H1 (cell line): ENCODE results near the gene TDRD9. TPM values are rescaled to one million over a fixed set of nuclear protein-coding genes. Genes with fewer than 3 reads are reported as not detected.

Source experiments
- CTCF ChIA-PET: fragments of 300-600 bp; sonication (Branson Sonifier 250); formaldehyde crosslinking; loops from one replicate; lab custom pipeline; 2021; ENCODE audit not compliant: partially characterized antibody; lab: Charles Lee
- POLR2A ChIA-PET: fragments of 300-600 bp; sonication (Branson Sonifier 250); formaldehyde crosslinking; loops from one replicate; lab custom pipeline; 2021; ENCODE audit warnings: inconsistent platforms; ENCODE audit not compliant: partially characterized antibody; lab: Charles Lee
- DNase-seq, 2 experiments: peaks; one replicate each; pipeline versions ENCODE4 v3.0.0 to v3.0.0-alpha.2; 2010 to 2022; ENCODE audit warnings: low spot score in 2 of 2, low read depth in 1 of 2, mixed read lengths in 1 of 2
- FAIRE-seq: peaks from 2 replicates; lab custom pipeline; 2011; peaks lifted over from hg19 to GRCh38; lab: Jason Lieb, UNC
- H2AFZ ChIP-seq: 2 replicates; pipeline ENCODE4 v1.8.1; 2012; ENCODE audit warnings: low read length, inconsistent platforms
- H2AK5ac ChIP-seq: 2 replicates; pipeline ENCODE4 v1.6.1; 2013; ENCODE audit warnings: low read depth, low read length
- H2BK120ac ChIP-seq: replicated peaks from 2 replicates; pipeline ENCODE3; 2013; ENCODE audit warnings: low read depth, low read length, inconsistent platforms
- H2BK12ac ChIP-seq: 2 replicates; pipeline ENCODE4 v1.6.1; 2013; ENCODE audit warnings: low read depth, low read length
- H2BK15ac ChIP-seq: 2 replicates; pipeline ENCODE4 v1.6.1; 2013; ENCODE audit warnings: low read length
- H2BK20ac ChIP-seq: 2 replicates; pipeline ENCODE4 v1.6.1; 2013; ENCODE audit warnings: low read length
- H2BK5ac ChIP-seq: 2 replicates; pipeline ENCODE4 v1.6.1; 2013; ENCODE audit warnings: low read depth, low read length
- H3K14ac ChIP-seq: 2 replicates; pipeline ENCODE4 v1.6.1; 2013; ENCODE audit warnings: inconsistent platforms; ENCODE audit not compliant: insufficient read length
- H3K18ac ChIP-seq: 2 replicates; pipeline ENCODE4 v1.6.1; 2013; ENCODE audit warnings: low read length; ENCODE audit errors: extremely low read depth
- H3K23ac ChIP-seq: 2 replicates; pipeline ENCODE4 v1.6.1; 2013; ENCODE audit warnings: inconsistent platforms; ENCODE audit not compliant: insufficient read length
- H3K23me2 ChIP-seq: 2 replicates; pipeline ENCODE4 v1.6.1; 2013; ENCODE audit warnings: low read depth, low read length
- H3K27ac ChIP-seq: 2 replicates; pipeline ENCODE4 v1.6.1; 2011; ENCODE audit warnings: low read depth, low read length, inconsistent platforms
- H3K27me3 ChIP-seq, 4 experiments: replicated peaks in 1 of 4; 1 replicate in 1 of 4; 2 replicates in 3 of 4; pipeline versions ENCODE4 v1.6.1 to v1.8.1; 2011 to 2013; ENCODE audit warnings: low read length in 3 of 4, mild to moderate bottlenecking in 3 of 4, inconsistent platforms in 2 of 4, mixed read lengths in 2 of 4, moderate library complexity in 1 of 4; ENCODE audit not compliant: control insufficient read depth in 3 of 4, insufficient read depth in 3 of 4; ENCODE audit errors: extremely low read depth in 1 of 4
- H3K36me3 ChIP-seq, 4 experiments: 2 replicates each; pipeline versions ENCODE4 v1.6.1 to v1.8.1; 2011 to 2013; ENCODE audit warnings: mild to moderate bottlenecking in 4 of 4, low read length in 3 of 4, moderate library complexity in 2 of 4, control low read depth in 1 of 4, inconsistent platforms in 1 of 4; ENCODE audit not compliant: insufficient read depth in 4 of 4, control insufficient read depth in 2 of 4
- H3K4ac ChIP-seq: replicated peaks from 2 replicates; pipeline ENCODE3; 2013; ENCODE audit warnings: low read length, low read depth, mixed read lengths, inconsistent platforms; ENCODE audit not compliant: insufficient read length
- H3K4me1 ChIP-seq, 4 experiments: replicated peaks in 1 of 4; 1 replicate in 1 of 4; 2 replicates in 3 of 4; pipeline versions ENCODE4 v1.6.1 to v1.8.1; 2011 to 2013; ENCODE audit warnings: low read length in 3 of 4, inconsistent platforms in 2 of 4, mixed read lengths in 1 of 4; ENCODE audit not compliant: insufficient read depth in 4 of 4, control insufficient read depth in 3 of 4
- H3K4me2 ChIP-seq, 2 experiments: 2 replicates each; pipeline versions ENCODE4 v1.6.1 to v1.8.1; 2011 to 2013; ENCODE audit warnings: low read depth in 2 of 2, low read length in 2 of 2, control low read depth in 1 of 2, inconsistent platforms in 1 of 2, mild to moderate bottlenecking in 1 of 2; ENCODE audit not compliant: insufficient read depth in 1 of 2
- H3K4me3 ChIP-seq, 4 experiments: fragments of 200-600, 300-600 bp in 1 of 4; sonication (generic), shearing (Covaris generic), sonication (Bioruptor Twin) in 1 of 4; 2 replicates each; pipeline versions ENCODE4 v1.5.1 to v1.8.1; 2011 to 2016; ENCODE audit warnings: low read length in 4 of 4, low read depth in 3 of 4, control low read depth in 2 of 4, inconsistent platforms in 2 of 4, mild to moderate bottlenecking in 2 of 4, mixed read lengths in 1 of 4, moderate library complexity in 1 of 4; ENCODE audit not compliant: insufficient read depth in 2 of 4; ENCODE audit errors: extremely low read depth in 1 of 4
- H3K56ac ChIP-seq: replicated peaks from 2 replicates; pipeline ENCODE3; 2013; ENCODE audit warnings: low read depth, mild to moderate bottlenecking, mixed read lengths, low read length, inconsistent platforms; ENCODE audit not compliant: insufficient read length
- H3K79me1 ChIP-seq: 2 replicates; pipeline ENCODE4 v1.6.1; 2013; ENCODE audit warnings: low read depth, low read length, control low read depth
- H3K79me2 ChIP-seq, 2 experiments: 2 replicates each; pipeline versions ENCODE4 v1.6.1 to v1.8.1; 2012 to 2013; ENCODE audit warnings: low read length in 2 of 2, mild to moderate bottlenecking in 2 of 2, inconsistent platforms in 1 of 2; ENCODE audit not compliant: insufficient read depth in 2 of 2, control insufficient read depth in 1 of 2
- H3K9ac ChIP-seq, 4 experiments: replicated peaks in 1 of 4; 1 replicate in 1 of 4; 2 replicates in 3 of 4; pipeline versions ENCODE4 v1.6.1 to v1.8.1; 2011 to 2013; ENCODE audit warnings: low read depth in 3 of 4, low read length in 3 of 4, control low read depth in 2 of 4, mild to moderate bottlenecking in 2 of 4, moderate library complexity in 2 of 4, inconsistent platforms in 1 of 4; ENCODE audit errors: extremely low read depth in 1 of 4
- H3K9me3 ChIP-seq, 2 experiments: 2 replicates each; pipeline versions ENCODE4 v1.6.1 to v1.8.1; 2012 to 2013; ENCODE audit warnings: mild to moderate bottlenecking in 2 of 2, moderate library complexity in 2 of 2, control low read depth in 1 of 2, inconsistent platforms in 1 of 2, low read depth in 1 of 2, low read length in 1 of 2, mixed read lengths in 1 of 2; ENCODE audit not compliant: insufficient read depth in 2 of 2
- H4K20me1 ChIP-seq, 2 experiments: replicated peaks in 1 of 2; 2 replicates each; pipeline versions ENCODE3 to v1.8.1; 2011 to 2013; ENCODE audit warnings: inconsistent platforms in 2 of 2, low read length in 2 of 2, mild to moderate bottlenecking in 1 of 2; ENCODE audit not compliant: insufficient read depth in 2 of 2, control insufficient read depth in 1 of 2
- H4K5ac ChIP-seq: 2 replicates; pipeline ENCODE4 v1.6.1; 2013; ENCODE audit warnings: low read length, low read depth, mixed read lengths, inconsistent platforms; ENCODE audit not compliant: insufficient read length
- H4K8ac ChIP-seq: 2 replicates; pipeline ENCODE4 v1.8.0; 2013; ENCODE audit warnings: mild to moderate bottlenecking, moderate library complexity, low read length, inconsistent platforms; ENCODE audit not compliant: insufficient read depth; ENCODE audit errors: extremely low read depth
- H4K91ac ChIP-seq: replicated peaks from 2 replicates; pipeline ENCODE3; 2013; ENCODE audit warnings: low read length, mixed read lengths, inconsistent platforms; ENCODE audit not compliant: insufficient read length
- CBX5 ChIP-seq: fragments of 300-800, 300-1000 bp; sonication (generic); IDR thresholded peaks from 2 replicates; pipeline ENCODE4 v1.7.1; 2016; ENCODE audit warnings: antibody characterized with exemption, low read length, low read depth
- CTBP2 ChIP-seq: IDR thresholded peaks from 2 replicates; pipeline ENCODE4 v1.7.0; 2011; ENCODE audit warnings: borderline replicate concordance, mild to moderate bottlenecking, moderate library complexity, mixed read lengths, low read length; ENCODE audit not compliant: insufficient read depth, insufficient read length
- CTCF ChIP-seq, 3 experiments: IDR thresholded peaks; 1 replicate in 2 of 3; 2 replicates in 1 of 3; pipeline versions ENCODE4 v1.5.1 to v1.6.1; 2011; ENCODE audit warnings: low read length in 3 of 3, mild to moderate bottlenecking in 3 of 3, inconsistent platforms in 2 of 3, low read depth in 1 of 3, moderate library complexity in 1 of 3; ENCODE audit not compliant: insufficient read depth in 1 of 3; ENCODE audit errors: control extremely low read depth in 1 of 3
- EGR1 ChIP-seq: IDR thresholded peaks from 2 replicates; pipeline ENCODE4 v1.6.1; 2011; ENCODE audit warnings: low read depth, low read length, borderline replicate concordance
- GABPA ChIP-seq: IDR thresholded peaks from 2 replicates; pipeline ENCODE4 v1.6.1; 2011; ENCODE audit warnings: mild to moderate bottlenecking, low read length, moderate library complexity, borderline replicate concordance; ENCODE audit not compliant: insufficient read depth
- KDM1A ChIP-seq: fragments of 200-600, 300-600 bp; sonication (generic); IDR thresholded peaks from 2 replicates; pipeline ENCODE4 v1.7.1; 2016; ENCODE audit warnings: mild to moderate bottlenecking, low read length, borderline replicate concordance
- NRF1 ChIP-seq: IDR thresholded peaks from 2 replicates; pipeline ENCODE4 v1.6.1; 2011; ENCODE audit warnings: mild to moderate bottlenecking, low read depth, low read length, improper control_type of control experiment
- PHF8 ChIP-seq: fragments of 200-600 bp; sonication (generic); conservative IDR thresholded peaks from 2 replicates; pipeline ENCODE4 v1.7.1; 2012; ENCODE audit warnings: low read depth, mild to moderate bottlenecking, inconsistent platforms, low read length, moderate library complexity
- POU5F1 ChIP-seq: IDR thresholded peaks from 2 replicates; pipeline ENCODE4 v1.6.1; 2011; ENCODE audit warnings: low read depth, mild to moderate bottlenecking, low read length, moderate library complexity
- SP1 ChIP-seq: IDR thresholded peaks from 2 replicates; pipeline ENCODE4 v1.6.1; 2011; ENCODE audit warnings: low read depth, low read length
- SP2 ChIP-seq: IDR thresholded peaks from 2 replicates; pipeline ENCODE4 v1.6.1; 2012; ENCODE audit warnings: mild to moderate bottlenecking, low read length, inconsistent platforms
- WGBS, 2 experiments: shearing (Covaris generic) in 1 of 2; methylation state at CpG; one replicate each; pipeline versions ENCODE4 v1.1.6 to v1.1.7; 2013 to 2015; ENCODE audit warnings: low lambda C conversion rate in 2 of 2, mixed read lengths in 2 of 2, inconsistent platforms in 1 of 2, low coverage in 1 of 2, missing lambda C conversion rate in 1 of 2; ENCODE audit not compliant: insufficient replicate concordance in 2 of 2, insufficient coverage in 1 of 2, insufficient read length in 1 of 2; ENCODE audit errors: extremely low coverage in 1 of 2, missing lambda C conversion rate in 1 of 2; 5-methylcytosine and 5-hydroxymethylcytosine counted together
- polyA plus RNA-seq, 7 experiments: library from polyadenylated mRNA; depleted of rRNA in 3 of 7; stranded (reverse) in 5 of 7; unstranded in 2 of 7; fragments of >200 nt in 5 of 7; fragments of 200-250 nt in 2 of 7; gene quantifications; 1 replicate in 5 of 7; 2 replicates in 1 of 7; 4 replicates in 1 of 7; pipeline versions ENCODE4 v1.2.1 to v1.2.3, GENCODE V29; 2011 to 2013; ENCODE audit warnings: missing spikeins in 2 of 7, mixed read lengths in 2 of 7
- total RNA-seq: library from RNA; stranded (reverse); fragmentation: NEBNext Ultra II Directional; extraction: Animal tissue kit (Norgen Biotek cat#: 25700); gene quantifications from 2 replicates; pipeline ENCODE4 v1.2.1, GENCODE V29; 2021

Gene TDRD9
- total and polyA plus RNA-seq, 2 of the 8 experiments (the other 6 are each of a cell fraction or from before 2014, with no cell fraction given): not detected

- no peak for FAIRE-seq
- ChIA-PET POLR2A (no interaction called here), CTCF (no interaction called here)
- Histone ChIP-seq H4K91ac (no peak overlapping the region), H3K4me2 (no peak overlapping the region), H3K23ac (no peak overlapping the region), H2BK20ac (no peak overlapping the region), H2BK15ac (no peak overlapping the region), H2BK5ac (no peak overlapping the region), H3K27ac (no peak overlapping the region), H3K9me3 (no peaks in the 10 kb centered on the region), H2BK12ac (no peak overlapping the region), H4K20me1 (no peaks in the 10 kb centered on the region), H3K4me1 (no peaks in the 10 kb centered on the region), H3K56ac (no peak overlapping the region), H2AK5ac (no peak overlapping the region), H3K79me1 (no peaks in the 10 kb centered on the region), H3K36me3 (no peaks in the 10 kb centered on the region), H3K14ac (no peak overlapping the region), H4K5ac (no peak overlapping the region), H3K79me2 (no peaks in the 10 kb centered on the region), H4K8ac (no peak overlapping the region), H2AFZ (no peak overlapping the region), H3K23me2 (no peaks in the 10 kb centered on the region), H3K4ac (no peak overlapping the region), H3K4me3 (no peak overlapping the region), H3K18ac (no peak overlapping the region), H2BK120ac (no peak overlapping the region), H3K9ac (no peak overlapping the region), H3K27me3 (no peaks in the 10 kb centered on the region)
- 88% methylated on average over 2 of the region's 2 CpGs; no CpG with 5 or more reads in 1 of the 2 experiments for WGBS, 2 experiments
- DNase-seq: no peak
- TF ChIP-seq NRF1 (no peak), KDM1A (no peak), PHF8 (no peak), CTBP2 (no peak), POU5F1 (no peak), CTCF (IDR thresholded peaks at IDR 0.05; ENCODE audit: control extremely low read depth in 1 of 3, insufficient read depth in 1 of 3, low read depth in 1 of 3, low read length in 3 of 3) (no peak), GABPA (no peak), EGR1 (no peak), CBX5 (no peak), SP2 (no peak), SP1 (no peak)
These were observed 95.2 kb downstream of the TDRD9 start for GRCh38 chr14:104023325-104024055.
